Measurements from ENCODE around the gene CACNG4.
A peak's percentile ranks its signal among the peaks of the same experiment; 100 is the strongest.

Gene CACNG4

DNA sequence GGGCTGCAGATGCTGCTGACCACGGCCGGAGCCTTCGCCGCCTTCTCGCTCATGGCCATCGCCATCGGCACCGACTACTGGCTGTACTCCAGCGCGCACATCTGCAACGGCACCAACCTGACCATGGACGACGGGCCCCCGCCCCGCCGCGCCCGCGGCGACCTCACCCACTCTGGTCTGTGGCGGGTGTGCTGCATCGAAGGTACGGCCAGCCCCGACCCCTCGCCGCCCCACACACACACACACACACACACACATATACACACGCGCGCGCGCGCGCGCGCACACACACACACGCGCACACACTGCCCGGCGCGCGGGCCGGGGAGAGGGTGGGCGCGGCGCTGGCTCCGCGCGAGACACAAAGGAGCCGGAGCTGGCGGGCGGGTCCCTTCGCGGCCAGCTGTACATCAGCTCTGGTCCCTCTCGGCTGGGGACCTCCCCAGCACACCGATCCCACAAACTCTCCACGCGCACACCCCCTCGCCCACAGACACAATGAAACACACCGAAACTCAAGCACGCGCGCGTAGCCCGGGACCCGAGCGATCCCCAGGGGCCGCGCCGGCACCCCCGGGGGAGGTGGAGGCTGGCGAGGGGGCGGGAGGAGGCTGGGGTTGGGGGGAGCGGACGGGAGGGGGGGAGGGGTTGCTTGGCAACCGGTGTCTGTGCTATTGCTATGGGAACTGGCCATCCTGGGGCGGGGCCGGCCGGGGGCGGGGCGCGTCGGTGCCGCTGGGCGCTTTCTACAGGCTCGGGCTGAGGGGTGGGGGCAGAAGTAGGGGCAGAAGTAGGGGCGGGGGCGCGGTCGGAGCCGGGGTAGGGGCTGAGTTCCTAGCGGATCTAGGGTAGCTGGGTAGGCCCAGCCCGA is 658 bp downstream of the CACNG4 start:
- no peaks in the 10 kb centered on the region for H3K4me1 ChIP-seq (ENCODE audit: control insufficient read depth, insufficient read depth, low read length, unreplicated experiment)
- H3K27ac ChIP-seq (ENCODE audit: low read depth, low read length): no peak overlapping the region
- peaks cover 89% of the 10 kb centered on the region for H3K27me3 ChIP-seq (ENCODE audit: insufficient read depth, low read length)
- no peaks in the 10 kb centered on the region for H3K36me3 ChIP-seq (ENCODE audit: insufficient read depth, low read length)
- no peaks in the 10 kb centered on the region for H3K79me2 ChIP-seq (ENCODE audit: control insufficient read depth, insufficient read depth, low read length, unreplicated experiment)
- peak overlapping the region; percentile 38 for H2AFZ ChIP-seq (ENCODE audit: low read length, unreplicated experiment)
- peak overlapping the region; percentile 69 for H3K4me3 ChIP-seq (ENCODE audit: low read depth, low read length)

- peaks cover 89% of the 10 kb centered on the region for H3K27me3 ChIP-seq (ENCODE audit: insufficient read depth, low read length)
Observed at GRCh38 chr17:66965801-66966262, 1.3 kb downstream of the CACNG4 start.

DNA sequence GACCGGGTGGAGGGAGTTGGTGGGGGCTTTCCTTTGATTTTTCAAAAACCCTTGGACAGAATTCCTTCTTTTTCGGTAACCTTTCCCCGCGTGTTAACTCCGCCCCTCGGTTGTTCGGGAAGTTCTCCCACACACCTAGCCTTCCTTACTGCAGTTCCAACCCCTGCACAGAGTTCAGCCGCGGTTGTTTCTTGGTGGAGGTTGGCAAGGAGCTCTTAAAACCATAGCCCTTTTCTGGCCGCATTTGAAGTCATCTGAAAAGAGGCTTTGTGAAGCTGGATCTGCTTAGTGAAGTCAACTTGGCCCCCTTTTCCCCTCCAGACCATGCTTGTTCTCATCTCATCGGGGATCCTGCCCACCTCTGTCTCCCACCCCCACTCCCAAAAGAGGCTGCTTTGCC is 1.8 kb downstream of the CACNG4 start:
- peaks cover 89% of the 10 kb centered on the region for H3K27me3 ChIP-seq (ENCODE audit: insufficient read depth, low read length)
- H3K36me3 ChIP-seq (ENCODE audit: insufficient read depth, low read length): no peaks in the 10 kb centered on the region
- H3K27ac ChIP-seq (ENCODE audit: low read depth, low read length): no peak overlapping the region
- H2AFZ ChIP-seq (ENCODE audit: low read length, unreplicated experiment): no peak overlapping the region
- H3K79me2 ChIP-seq (ENCODE audit: control insufficient read depth, insufficient read depth, low read length, unreplicated experiment): no peaks in the 10 kb centered on the region
- no peaks in the 10 kb centered on the region for H3K4me1 ChIP-seq (ENCODE audit: control insufficient read depth, insufficient read depth, low read length, unreplicated experiment)
- no peak overlapping the region for H3K4me3 ChIP-seq (ENCODE audit: low read depth, low read length)

More at GRCh38 chr17:66965801-66966262, 1.3 kb downstream of the CACNG4 start:
- no peak overlapping the region for H2AFZ ChIP-seq (ENCODE audit: low read length, unreplicated experiment)
- no peak overlapping the region for H3K4me3 ChIP-seq (ENCODE audit: low read depth, low read length)
- H3K4me1 ChIP-seq (ENCODE audit: control insufficient read depth, insufficient read depth, low read length, unreplicated experiment): no peaks in the 10 kb centered on the region
- H3K27ac ChIP-seq (ENCODE audit: low read depth, low read length): no peak overlapping the region
- H3K36me3 ChIP-seq (ENCODE audit: insufficient read depth, low read length): no peaks in the 10 kb centered on the region
- H3K79me2 ChIP-seq (ENCODE audit: control insufficient read depth, insufficient read depth, low read length, unreplicated experiment): no peaks in the 10 kb centered on the region

DNA sequence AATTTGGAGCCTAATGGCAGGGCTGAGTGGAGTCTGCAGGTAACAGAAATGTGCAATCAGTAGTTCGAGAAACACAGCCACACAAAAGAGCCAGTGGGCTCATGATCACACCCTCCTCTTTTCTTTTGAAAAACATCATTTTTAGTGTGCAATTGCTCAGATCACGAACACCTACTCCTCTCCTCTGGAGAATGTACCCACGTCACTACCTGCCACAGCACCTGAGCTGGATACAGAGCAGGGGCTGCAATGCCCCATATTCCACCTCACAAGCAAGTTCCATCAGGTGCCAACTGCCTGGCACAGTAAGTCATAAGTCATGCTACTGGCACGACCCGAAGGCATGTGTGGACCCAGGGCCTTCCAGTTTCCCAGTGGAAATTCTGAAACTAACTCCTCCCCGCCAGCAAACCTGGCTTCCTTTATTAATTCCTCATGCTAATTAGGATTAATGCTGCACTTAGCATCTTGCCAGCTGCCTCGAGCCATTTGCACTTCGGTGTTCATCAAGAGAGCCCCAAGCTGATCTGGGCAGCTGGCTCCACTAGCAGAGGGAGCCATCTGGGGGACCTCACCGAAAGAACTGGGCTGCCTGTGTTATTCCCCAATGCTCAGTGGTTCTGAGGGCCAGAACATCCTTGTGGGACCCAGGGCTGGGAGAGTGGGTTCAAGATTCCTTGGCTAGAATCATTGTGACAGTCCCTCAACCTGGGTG is 2.4 kb downstream of the CACNG4 start:
- no peak overlapping the region for H3K4me3 ChIP-seq (ENCODE audit: low read depth, low read length)
- H3K27me3 ChIP-seq (ENCODE audit: insufficient read depth, low read length): peaks cover 89% of the 10 kb centered on the region
- H3K36me3 ChIP-seq (ENCODE audit: insufficient read depth, low read length): no peaks in the 10 kb centered on the region

GRCh38 chr17:66967837-66968543 is 3.5 kb downstream of the CACNG4 start:
- no peaks in the 10 kb centered on the region for H3K4me1 ChIP-seq (ENCODE audit: control insufficient read depth, insufficient read depth, low read length, unreplicated experiment)
- H3K36me3 ChIP-seq (ENCODE audit: insufficient read depth, low read length): no peaks in the 10 kb centered on the region
- H2AFZ ChIP-seq (ENCODE audit: low read length, unreplicated experiment): no peak overlapping the region
- H3K79me2 ChIP-seq (ENCODE audit: control insufficient read depth, insufficient read depth, low read length, unreplicated experiment): no peaks in the 10 kb centered on the region
- H3K27ac ChIP-seq (ENCODE audit: low read depth, low read length): no peak overlapping the region
- H3K27me3 ChIP-seq (ENCODE audit: insufficient read depth, low read length): peaks cover 79% of the 10 kb centered on the region
- no peak overlapping the region for H3K4me3 ChIP-seq (ENCODE audit: low read depth, low read length)

More for the DNA sequence above, 2.4 kb downstream of the CACNG4 start:
- Histone ChIP-seq H2AFZ (ENCODE audit: low read length, unreplicated experiment) (no peak overlapping the region), H3K27ac (ENCODE audit: low read depth, low read length) (no peak overlapping the region), H3K79me2 (ENCODE audit: control insufficient read depth, insufficient read depth, low read length, unreplicated experiment) (no peaks in the 10 kb centered on the region), H3K4me1 (ENCODE audit: control insufficient read depth, insufficient read depth, low read length, unreplicated experiment) (no peaks in the 10 kb centered on the region)

- Histone ChIP-seq H3K4me1 (ENCODE audit: control insufficient read depth, insufficient read depth, low read length, unreplicated experiment) (no peaks in the 10 kb centered on the region), H3K79me2 (ENCODE audit: control insufficient read depth, insufficient read depth, low read length, unreplicated experiment) (no peaks in the 10 kb centered on the region), H3K27ac (ENCODE audit: low read depth, low read length) (no peak overlapping the region), H3K4me3 (ENCODE audit: low read depth, low read length) (no peak overlapping the region), H3K27me3 (ENCODE audit: insufficient read depth, low read length) (peaks cover 77% of the 10 kb centered on the region), H3K36me3 (ENCODE audit: insufficient read depth, low read length) (no peaks in the 10 kb centered on the region), H2AFZ (ENCODE audit: low read length, unreplicated experiment) (no peak overlapping the region)
Observed at GRCh38 chr17:66968916-66969315, 4.4 kb downstream of the CACNG4 start.

DNA sequence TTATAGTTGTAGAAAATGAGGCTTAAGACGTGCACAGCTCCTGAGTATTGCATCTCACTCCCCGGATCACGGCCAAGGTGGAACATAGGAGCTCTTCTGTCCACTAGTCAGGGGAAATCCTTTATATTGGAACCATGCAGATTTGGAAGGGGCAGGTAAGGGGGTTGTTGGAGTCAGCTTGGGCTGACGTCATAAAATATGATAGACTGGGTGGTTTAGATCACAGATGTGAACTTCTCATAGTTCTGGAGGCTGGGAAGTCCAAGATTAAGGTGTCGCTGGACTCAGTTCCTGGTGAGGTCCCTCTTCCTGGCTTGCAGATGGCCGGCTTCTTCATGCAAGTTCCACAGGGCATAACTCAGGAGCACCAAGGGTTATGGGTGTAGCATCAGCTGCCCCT is 5.6 kb downstream of the CACNG4 start:
- no peaks in the 10 kb centered on the region for H3K36me3 ChIP-seq (ENCODE audit: insufficient read depth, low read length)
- no peaks in the 10 kb centered on the region for H3K79me2 ChIP-seq (ENCODE audit: control insufficient read depth, insufficient read depth, low read length, unreplicated experiment)
- H3K4me1 ChIP-seq (ENCODE audit: control insufficient read depth, insufficient read depth, low read length, unreplicated experiment): no peaks in the 10 kb centered on the region
- peaks cover 69% of the 10 kb centered on the region for H3K27me3 ChIP-seq (ENCODE audit: insufficient read depth, low read length)
- H2AFZ ChIP-seq (ENCODE audit: low read length, unreplicated experiment): no peak overlapping the region
- H3K4me3 ChIP-seq (ENCODE audit: low read depth, low read length): no peak overlapping the region
- no peak overlapping the region for H3K27ac ChIP-seq (ENCODE audit: low read depth, low read length)

DNA sequence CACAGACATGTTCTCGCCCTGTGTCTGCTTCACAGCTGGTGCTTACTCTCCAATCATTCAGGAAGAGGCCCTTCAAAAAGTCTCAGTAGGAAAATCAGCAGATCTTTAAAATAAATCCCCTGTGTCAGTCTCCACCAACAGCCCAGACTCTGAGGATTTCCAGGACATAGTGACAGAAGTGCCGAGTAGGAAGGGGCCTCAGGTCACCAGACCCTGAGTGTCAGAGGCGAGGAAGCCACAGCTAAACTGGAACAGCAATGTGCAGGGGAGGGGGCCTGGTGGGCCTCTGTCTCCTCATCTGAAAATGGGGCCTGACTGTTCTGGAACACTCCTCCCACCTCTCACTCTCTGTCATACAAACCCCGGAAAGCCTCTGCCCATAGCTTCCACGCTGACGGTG is 6.3 kb downstream of the CACNG4 start:
- H3K4me1 ChIP-seq (ENCODE audit: control insufficient read depth, insufficient read depth, low read length, unreplicated experiment): no peaks in the 10 kb centered on the region
- no peaks in the 10 kb centered on the region for H3K36me3 ChIP-seq (ENCODE audit: insufficient read depth, low read length)
- no peak overlapping the region for H3K4me3 ChIP-seq (ENCODE audit: low read depth, low read length)
- H3K27me3 ChIP-seq (ENCODE audit: insufficient read depth, low read length): peaks cover 67% of the 10 kb centered on the region
- H2AFZ ChIP-seq (ENCODE audit: low read length, unreplicated experiment): no peak overlapping the region
- no peaks in the 10 kb centered on the region for H3K79me2 ChIP-seq (ENCODE audit: control insufficient read depth, insufficient read depth, low read length, unreplicated experiment)
- H3K27ac ChIP-seq (ENCODE audit: low read depth, low read length): no peak overlapping the region

GRCh38 chr17:66971264-66971663 is 6.8 kb downstream of the CACNG4 start:
- no peaks in the 10 kb centered on the region for H3K79me2 ChIP-seq (ENCODE audit: control insufficient read depth, insufficient read depth, low read length, unreplicated experiment)
- H3K4me3 ChIP-seq (ENCODE audit: low read depth, low read length): no peak overlapping the region
- H3K27me3 ChIP-seq (ENCODE audit: insufficient read depth, low read length): peaks cover 65% of the 10 kb centered on the region
- no peaks in the 10 kb centered on the region for H3K4me1 ChIP-seq (ENCODE audit: control insufficient read depth, insufficient read depth, low read length, unreplicated experiment)
- H2AFZ ChIP-seq (ENCODE audit: low read length, unreplicated experiment): no peak overlapping the region
- H3K36me3 ChIP-seq (ENCODE audit: insufficient read depth, low read length): no peaks in the 10 kb centered on the region
- H3K27ac ChIP-seq (ENCODE audit: low read depth, low read length): no peak overlapping the region

DNA sequence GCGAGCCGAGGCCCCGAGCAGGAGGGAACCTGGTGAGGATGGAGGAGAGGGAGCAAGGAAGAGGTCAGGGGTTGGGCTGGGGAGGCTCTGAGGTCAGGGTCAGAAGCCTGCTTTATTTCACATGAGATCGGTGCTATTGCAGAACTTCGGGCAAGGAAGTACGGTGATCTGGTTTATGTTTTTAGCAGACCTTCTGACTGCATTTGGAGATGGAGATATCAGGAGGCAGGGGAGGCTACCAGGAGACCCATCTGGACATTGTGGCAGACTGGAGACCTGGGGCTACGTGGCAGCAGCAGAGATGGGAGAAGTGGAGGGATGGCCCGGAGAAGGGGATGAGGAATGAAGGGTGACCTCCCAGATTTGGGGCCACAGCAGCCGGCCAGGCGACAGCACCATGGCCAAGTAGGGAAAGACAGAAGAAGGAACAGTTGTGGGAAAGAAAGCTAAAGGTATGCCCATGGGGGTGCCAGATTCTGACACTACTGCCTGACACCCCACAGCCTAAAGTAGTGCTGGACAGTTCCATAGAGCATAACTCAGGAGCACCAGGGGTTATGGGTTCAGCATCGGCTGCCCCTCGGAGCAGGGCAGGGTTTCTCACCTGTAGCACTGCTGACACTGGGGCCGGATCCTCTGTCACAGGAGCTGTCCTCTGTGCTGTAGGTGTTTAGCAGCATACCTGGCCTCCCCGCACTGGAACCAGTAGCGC is 7.4 kb downstream of the CACNG4 start:
- peaks cover 58% of the 10 kb centered on the region for H3K27me3 ChIP-seq (ENCODE audit: insufficient read depth, low read length)
- H3K36me3 ChIP-seq (ENCODE audit: insufficient read depth, low read length): no peaks in the 10 kb centered on the region
- no peak overlapping the region for H3K4me3 ChIP-seq (ENCODE audit: low read depth, low read length)
- H2AFZ ChIP-seq (ENCODE audit: low read length, unreplicated experiment): no peak overlapping the region
- no peaks in the 10 kb centered on the region for H3K4me1 ChIP-seq (ENCODE audit: control insufficient read depth, insufficient read depth, low read length, unreplicated experiment)
- no peak overlapping the region for H3K27ac ChIP-seq (ENCODE audit: low read depth, low read length)
- H3K79me2 ChIP-seq (ENCODE audit: control insufficient read depth, insufficient read depth, low read length, unreplicated experiment): no peaks in the 10 kb centered on the region
